ENCODE results near the gene LIN37.

DNA sequence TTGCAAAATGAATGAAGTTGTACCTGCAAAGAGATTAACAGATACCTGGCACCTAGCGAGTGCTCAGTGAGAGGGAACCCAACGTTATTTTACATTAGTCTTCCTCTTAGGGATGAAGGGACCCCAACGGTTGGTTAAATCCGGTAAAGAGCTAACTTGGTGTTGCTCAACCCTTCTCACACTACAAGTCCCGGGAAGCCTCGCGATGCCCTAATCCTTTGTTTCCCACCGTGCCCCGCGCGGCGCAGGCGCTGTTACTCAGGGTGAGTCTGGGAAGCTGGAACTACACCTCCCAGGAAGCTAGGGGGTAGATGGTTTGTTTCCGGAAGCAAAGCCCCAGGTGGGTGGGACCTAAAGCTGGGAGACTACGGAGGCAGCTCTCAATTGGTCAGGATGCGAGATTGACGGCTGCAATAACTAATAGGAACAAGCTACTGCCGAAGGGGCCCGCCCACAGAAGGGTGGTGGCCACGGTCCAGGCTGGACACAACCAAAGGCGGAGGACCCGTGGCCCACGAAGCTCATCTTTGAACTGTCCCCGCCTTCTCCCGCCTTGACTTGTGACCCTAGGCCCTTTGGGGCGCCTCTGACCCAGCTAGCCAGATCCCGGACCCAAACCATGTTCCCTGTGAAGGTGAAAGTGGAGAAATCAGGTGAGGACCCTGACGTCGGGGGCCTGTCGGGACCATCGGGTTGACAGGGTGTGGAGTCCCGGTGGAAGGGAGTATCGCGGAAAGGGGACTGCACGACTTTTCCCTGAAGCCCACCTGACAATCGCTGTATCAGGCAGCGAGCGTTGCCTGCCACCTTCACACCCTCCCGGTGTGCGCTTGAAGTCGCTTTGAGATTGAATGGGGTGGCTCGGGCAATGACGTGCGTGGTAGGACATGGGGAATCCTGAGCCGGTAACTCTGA, at the start of gene LIN37:
- no peak for TF ChIP-seq CTCF (conservative IDR thresholded peaks at IDR 0.05; ENCODE audit: low read depth in 2 of 2)
- no peak for TF ChIP-seq EZH2phosphoT487 (IDR thresholded peaks at IDR 0.05; ENCODE audit: unreplicated experiment)
- TF ChIP-seq REST (IDR thresholded peaks at IDR 0.05; ENCODE audit: unreplicated experiment): no peak
- TF ChIP-seq POLR2AphosphoS5 (IDR thresholded peaks at IDR 0.05; ENCODE audit: low read depth): peak; percentile 71
- no peak for TF ChIP-seq EZH2 (IDR thresholded peaks at IDR 0.05; ENCODE audit: low read depth, unreplicated experiment)

Measured in GM23338 (cell line).